HG03521 (cell line): ENCODE measurements around the gene KIAA0753.
"Not testable (repeated sequence)": the region's sequence is repeated elsewhere in the genome, so short reads cannot be mapped to it uniquely, and the experiment has no call there.

Experiments
- ATAC-seq: cut with Tn5 transposase; IDR thresholded peaks from one replicate; pipeline ENCODE4 v1.9.1; 2021; ENCODE audit warnings: mild to moderate bottlenecking, moderate library complexity; ENCODE audit not compliant: unreplicated experiment

Gene KIAA0753

DNA sequence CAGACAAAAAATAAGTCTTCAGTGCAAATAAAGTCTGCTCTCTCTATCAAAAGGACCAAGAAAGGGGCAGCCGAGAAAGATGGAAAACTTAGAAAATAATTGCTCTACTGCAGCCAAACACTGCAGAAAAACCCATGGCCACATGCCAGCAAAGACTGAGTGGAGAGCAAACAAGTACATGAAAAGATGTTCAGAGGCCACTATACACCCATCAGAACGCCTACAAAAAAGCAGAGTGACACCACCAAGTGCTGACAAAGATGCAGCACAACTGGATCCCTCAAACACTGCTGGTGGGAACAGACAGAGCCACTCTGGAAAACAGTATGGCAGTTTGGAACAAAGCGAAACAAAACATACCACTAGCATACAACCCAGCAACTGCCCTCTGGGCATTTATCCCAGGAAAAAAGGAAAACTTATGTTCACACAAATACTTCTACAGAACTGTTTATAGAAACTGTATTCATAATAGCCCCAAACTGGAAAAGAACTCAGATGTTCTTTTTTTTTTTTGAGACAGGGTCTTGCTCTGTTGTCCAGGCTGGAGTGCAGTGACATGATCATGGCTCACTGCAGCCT is 36.7 kb downstream of the KIAA0753 start:
- no peak for ATAC-seq

DNA sequence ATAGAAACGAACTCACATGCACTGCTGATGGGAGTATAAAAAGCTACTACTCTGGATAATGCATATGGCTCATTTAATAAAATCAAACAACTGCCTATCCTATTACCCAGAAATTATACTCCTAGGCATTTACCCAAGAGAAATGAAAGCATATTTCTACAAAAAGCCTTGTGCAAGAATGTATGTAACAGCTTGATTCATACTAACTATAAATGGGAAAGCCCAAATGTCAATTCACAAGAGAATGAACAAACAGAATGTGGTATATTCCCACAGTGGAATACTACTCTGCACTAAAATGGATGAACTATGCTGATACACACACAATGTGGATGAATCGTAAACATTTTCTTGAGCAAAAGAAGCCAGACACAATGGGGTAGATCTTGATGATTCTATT is 38.4 kb downstream of the KIAA0753 start:
- ATAC-seq: no peak

DNA sequence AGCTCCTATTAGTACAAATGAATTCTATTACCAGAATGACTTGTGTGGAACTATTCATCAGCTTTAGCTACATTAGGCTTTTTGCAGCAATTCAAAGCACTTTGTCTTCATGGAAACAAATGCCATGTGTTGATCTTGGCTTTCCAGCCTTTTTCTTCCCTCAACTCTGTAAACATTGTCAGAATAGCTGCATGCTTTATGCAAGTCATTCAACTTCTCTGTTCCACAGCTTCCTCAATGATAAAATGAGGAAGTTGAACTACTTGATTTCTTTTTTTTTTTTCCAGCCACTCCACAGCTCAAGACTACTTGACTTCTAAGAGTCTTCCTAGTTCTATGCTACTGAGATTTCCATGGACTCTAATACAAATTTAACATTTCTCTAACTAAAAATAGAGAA is 41.1 kb downstream of the KIAA0753 start:
- no peak for ATAC-seq

DNA sequence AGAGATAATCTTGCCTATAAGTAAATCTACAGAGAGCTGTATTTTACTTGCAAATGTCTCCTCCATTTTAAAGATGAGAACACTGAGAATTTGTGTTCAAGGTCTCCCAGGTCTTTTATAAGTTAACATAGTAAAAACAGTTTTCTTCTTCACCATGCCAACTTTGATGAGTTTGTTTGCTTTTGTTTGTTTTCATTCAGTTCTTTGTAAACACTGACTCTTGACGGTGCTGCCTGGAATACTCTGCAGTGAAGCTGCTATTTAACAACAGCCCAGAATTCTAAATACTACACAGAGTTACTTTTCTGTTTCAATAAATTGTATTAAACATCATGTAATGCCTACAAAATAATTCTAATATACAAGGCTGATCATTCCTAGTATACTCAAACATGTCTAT is 42.8 kb downstream of the KIAA0753 start:
- ATAC-seq: no peak

DNA sequence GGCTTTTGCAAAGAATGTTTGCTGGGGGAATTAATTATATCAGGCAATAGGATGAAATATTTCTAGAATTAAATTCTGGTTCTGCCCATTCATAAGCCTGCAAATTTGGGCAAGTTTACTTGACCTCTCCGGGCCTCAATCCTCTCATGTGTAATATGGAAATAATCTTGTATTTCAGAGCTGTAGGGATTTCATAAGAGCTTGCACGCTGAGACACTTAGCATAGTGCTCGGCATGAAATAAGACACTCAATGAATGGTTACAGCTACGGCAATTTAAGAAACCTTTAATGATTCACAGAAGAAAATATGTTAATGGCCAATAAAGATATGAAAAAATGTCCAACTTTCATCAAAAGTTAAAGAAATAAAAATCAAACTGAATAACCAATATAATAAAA is 43.6 kb downstream of the KIAA0753 start:
- no peak for ATAC-seq

DNA sequence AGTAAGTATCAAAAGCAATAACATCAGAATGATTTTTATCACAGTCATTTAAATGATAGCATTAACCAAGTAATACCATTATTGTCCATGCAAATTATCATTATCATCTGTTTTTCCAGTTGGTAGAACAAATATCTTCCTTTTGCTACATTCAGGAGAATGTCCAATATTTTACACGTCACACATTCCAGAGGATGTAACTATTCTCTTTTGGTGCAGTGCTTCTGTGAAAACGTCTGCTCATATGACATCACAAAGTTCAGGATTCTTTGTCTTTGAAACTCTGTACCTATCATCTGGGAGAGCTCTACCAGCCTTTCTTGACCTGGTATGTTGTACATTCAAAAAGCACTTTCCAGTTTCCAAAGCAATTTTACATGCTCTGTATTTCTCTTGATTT is 44.0 kb downstream of the KIAA0753 start:
- no peak for ATAC-seq

DNA sequence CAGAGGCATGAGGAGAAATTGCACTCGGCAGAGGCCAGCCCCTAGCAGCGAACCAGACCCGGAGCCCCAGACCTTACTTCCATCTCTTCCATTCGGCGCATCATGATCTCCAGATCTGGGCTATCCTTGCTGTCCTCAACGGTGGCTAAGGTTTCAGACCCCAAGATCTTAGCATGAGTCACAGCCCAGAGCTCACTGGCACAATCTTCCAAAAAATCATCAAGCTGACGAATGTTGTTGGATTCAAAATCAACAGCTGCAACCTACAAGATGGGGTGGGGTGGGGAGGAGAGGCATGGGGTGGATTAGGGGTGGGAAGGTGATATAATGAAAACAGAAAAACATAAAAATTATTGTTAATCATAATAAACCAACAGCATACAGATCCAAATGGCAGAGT is 44.4 kb downstream of the KIAA0753 start:
- ATAC-seq: no peak

DNA sequence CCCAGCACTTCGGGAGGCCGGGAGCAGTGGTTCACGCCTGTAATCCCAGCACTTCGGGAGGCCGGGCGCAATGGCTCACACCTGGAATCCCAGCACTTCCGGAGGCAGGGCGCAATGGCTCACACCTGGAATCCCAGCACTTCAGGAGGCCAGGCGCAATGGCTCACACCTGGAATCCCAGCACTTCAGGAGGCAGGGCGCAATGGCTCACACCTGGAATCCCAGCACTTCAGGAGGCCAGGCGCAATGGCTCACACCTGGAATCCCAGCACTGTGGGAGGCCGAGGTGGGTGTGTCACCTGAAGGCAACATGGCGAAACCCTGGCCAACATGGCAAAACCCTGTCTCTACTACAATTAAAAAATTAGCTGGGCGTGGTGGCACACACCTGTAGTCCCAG is 47.1 kb downstream of the KIAA0753 start:
- not testable (repeated sequence) for ATAC-seq

DNA sequence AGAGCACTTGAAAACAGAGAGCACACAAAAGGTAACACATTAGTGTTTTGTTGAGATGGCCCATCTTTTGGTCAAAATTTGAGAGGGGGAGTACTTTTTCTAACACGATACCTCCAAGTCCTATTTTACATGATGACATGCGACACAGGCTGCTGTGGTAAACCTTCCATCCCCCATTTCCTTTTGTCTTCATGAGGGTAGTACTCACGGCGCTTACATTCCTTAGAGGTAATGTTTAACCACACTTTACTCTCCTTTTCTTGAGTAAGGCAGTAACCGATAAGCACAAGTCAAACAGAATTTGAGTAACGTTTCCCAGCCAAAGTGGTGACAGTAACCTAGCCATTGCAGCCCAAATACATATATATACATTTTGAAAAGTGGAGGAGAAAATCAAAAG is 48.3 kb downstream of the KIAA0753 start:
- no peak for ATAC-seq

DNA sequence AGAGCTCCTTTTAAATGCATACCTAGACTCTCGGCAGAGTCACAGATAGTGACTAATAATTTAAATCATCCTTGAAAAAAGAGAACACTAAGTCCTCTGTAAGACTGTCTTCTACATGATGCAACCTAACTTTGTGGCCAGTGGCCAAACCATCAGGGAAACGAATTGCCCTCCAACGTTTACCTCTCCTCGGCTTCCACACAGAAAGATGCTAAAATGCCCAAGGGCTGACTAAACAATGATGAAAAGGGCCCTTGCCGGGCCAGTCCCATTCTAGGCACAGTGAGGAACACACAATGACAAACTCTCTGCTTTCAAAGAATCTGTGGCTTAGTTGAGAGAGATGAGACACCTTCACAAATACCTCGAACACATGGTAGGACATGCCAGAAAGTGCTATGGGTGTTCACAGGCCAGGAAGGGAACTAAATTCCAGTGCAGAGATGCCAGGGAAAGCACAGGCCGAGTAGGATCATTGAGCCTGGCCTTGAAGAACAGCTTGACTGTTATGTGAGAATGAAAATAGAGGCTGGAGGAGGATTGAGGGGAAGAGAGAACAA is 48.8 kb downstream of the KIAA0753 start:
- no peak for ATAC-seq

DNA sequence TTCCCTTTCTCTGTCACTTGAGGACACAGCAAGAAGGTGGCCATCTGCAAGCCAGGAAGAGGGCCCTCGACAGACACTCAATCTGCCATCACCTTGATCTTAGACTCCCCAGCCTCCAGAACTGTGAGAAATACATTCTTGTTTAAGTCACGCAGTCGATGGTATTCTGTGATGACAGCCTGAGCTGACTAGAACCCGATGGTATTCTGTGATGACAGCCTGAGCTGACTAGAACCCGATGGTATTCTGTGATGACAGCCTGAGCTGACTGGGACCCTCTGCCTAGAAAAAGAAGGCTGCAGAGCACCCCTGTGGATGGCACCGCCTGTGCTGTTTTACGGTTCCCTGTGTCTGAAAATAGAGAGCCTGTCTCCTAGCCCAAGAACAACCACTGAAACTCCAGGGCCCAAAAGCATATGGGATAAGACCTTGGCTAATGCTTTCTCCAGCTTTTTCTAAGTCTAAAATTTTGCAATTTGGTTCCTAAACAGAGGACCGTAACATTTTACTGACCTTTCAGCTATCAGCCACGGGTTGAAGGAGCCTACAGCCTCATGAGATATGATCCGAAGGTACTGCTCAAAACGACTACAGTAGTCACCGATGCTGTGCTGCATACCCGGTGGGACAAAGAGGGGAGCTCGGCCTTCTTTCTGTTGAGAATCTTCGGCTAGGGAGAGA is 51.1 kb downstream of the KIAA0753 start:
- ATAC-seq: no peak

DNA sequence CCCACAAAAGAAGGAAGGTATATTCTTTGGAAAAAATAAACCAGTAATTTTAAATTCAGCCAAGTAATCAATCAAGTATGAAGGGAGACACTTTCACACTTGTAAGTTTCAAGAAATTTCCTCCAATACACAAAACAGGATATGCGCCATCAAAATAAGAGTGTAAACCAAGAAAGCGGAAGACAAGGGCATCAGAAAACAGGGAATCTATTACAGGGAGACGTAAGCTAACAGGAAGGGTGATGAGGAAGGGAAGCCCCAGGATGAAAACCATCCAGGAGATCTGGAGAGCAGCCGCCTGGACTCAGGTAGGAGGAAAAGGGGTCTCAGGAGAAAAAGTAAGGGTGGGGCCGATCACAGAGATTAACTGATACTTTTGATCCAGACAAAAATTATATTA is 52.3 kb downstream of the KIAA0753 start:
- no peak for ATAC-seq

DNA sequence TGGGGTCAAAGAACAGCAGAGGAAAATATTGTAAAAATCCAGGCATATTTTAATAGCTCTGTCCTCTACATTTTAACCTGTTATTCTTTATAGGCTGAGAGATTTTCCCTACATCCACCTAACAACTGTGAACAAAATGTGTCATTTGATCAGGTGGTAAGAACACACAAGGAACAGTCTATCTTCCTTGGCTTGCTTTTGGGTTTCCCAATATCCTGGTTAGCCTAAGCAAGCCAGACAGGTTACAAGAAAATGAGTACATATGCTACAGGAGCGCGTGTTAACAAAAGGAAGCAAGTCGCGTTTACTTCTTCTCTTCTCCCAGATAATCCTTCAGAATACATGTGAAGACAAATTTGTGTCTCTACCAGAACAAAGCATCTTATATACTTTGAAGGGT is 53.2 kb downstream of the KIAA0753 start:
- no peak for ATAC-seq

DNA sequence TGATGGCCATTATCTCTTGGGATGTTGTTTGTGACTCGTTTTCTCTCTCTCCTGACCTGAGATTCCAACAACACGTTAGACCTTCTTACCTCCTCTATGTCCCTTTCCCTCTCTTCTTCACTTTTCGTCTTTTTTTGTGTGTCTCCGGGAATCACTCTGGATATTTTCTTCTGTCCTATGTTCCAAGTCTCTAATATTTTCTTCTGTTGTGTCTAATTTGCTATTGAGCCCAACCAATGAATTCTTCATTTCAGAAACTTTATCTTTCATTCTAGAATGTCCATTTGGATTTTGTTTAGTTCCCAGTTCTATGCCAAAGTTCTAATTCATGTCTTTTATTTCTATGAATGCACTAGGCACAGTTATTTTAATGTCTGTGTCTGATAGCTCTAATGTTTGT is 57.1 kb downstream of the KIAA0753 start:
- no peak for ATAC-seq

DNA sequence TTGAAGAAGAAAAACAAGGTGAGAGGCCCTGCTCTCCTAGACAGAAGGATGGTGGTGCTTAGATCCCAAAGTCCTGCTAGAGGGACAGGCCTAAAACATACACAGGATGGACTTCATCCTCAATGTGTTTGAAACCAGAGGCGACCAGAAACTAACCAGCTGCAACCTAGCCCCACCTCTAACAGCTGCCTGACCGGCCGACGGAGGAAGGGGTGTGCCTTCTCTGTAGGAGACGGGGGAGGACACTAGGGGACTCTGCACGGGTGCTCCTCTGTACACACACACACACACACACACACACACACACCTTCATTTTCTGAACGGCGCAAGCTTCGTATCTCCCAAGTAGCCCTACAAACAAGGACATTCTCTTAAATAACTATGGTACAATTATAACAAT is 59.9 kb downstream of the KIAA0753 start:
- no peak for ATAC-seq

DNA sequence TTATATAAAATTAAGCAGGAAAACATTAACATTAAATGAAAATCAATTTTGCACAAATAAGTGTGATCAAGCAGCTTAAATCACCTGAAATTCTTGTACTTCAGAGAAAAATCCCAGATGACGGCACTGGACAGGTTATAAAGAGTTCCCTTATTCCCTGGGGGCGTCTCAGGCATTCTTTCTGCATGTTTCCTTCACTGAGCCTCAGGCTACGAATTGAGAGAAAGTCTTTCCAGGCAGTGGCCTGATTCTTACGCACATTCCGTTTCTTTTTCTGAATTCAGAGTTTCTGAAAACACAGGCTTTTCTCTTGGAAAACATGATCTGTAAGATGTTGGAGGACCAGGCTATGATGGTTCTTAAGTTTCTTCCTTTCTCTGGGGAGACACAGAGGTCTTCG is 62.0 kb downstream of the KIAA0753 start:
- ATAC-seq: no peak

DNA sequence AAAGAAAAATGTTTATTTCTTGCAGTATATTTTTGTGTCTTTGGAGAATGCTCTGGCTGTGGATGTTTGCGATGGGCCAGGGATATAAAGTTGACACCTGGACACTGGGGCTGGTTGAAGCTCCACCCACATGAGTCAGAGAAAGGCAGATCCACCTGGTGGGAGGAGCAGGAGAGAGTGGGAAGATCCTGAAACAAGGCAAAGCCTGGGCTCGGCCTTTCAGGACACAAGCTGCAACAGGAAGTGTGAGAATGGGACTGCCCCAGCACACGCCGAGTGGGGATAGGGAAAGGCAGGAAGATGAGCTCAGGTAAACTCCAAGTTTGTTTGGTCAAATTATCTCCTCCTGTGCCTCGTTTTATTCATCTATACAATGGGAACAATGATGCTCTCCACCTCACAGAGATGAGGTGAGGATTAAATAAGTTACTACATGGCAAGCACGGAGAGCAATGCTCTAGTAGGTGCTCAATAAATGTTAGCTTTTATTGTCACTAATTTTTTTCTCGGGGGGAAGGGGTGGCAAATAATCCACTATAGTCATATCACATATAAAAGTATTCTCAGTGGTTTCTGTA is 62.7 kb downstream of the KIAA0753 start:
- no peak for ATAC-seq

DNA sequence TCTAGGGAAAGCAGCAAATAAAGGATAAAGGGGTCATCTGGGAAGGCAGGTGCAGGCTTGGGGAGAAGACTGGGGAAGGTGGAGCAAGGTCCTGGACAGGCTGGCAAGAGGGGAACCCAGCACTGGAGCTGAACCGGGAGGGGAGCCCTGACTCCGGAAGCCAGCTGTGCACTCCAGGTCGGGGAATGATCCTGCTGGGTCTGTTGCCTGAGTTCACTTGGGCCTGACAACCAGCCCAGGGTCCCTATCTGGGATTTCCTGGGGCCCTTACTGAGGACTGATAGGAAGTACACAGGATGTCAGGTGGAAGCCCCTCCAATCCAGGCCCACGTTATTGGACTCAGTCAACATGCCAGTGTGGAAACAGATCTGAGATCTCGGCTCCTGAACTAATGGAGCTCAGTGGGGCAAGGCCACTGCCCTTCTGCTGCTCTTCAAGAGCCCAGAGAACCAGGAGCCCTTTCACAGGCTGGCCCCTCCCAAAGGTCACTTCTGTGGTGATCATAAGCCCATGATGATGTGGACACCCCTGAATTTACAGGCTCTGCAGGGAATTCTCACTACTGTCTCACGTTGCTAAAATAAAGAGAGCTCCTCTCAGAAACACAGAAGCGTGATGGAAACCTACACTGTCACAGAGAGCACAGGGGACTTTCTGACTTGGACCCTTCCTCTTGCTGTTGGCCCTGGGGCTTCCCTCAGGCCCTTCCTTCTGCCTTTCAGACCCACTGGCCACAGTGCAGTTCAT is 64.3 kb downstream of the KIAA0753 start:
- ATAC-seq: no peak

DNA sequence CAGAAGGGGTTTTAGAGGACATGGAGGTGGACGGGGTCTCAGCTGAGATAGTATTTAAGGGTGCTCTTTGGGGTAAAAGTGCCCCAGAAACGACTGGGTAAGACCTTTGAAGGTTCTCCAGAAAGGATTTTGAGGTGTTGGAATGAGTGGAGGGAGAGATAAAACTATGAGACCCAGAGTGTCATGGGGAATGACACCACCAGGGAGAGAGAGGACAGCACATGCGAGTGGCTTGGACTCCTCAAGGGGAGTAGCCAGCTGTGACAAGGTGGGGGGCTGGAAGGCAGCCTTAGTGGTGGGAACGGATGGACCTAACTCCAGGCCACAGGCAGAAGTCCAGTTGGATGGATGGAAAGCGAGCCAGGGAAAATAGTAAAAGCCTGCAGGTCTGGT is 64.9 kb downstream of the KIAA0753 start:
- no peak for ATAC-seq

DNA sequence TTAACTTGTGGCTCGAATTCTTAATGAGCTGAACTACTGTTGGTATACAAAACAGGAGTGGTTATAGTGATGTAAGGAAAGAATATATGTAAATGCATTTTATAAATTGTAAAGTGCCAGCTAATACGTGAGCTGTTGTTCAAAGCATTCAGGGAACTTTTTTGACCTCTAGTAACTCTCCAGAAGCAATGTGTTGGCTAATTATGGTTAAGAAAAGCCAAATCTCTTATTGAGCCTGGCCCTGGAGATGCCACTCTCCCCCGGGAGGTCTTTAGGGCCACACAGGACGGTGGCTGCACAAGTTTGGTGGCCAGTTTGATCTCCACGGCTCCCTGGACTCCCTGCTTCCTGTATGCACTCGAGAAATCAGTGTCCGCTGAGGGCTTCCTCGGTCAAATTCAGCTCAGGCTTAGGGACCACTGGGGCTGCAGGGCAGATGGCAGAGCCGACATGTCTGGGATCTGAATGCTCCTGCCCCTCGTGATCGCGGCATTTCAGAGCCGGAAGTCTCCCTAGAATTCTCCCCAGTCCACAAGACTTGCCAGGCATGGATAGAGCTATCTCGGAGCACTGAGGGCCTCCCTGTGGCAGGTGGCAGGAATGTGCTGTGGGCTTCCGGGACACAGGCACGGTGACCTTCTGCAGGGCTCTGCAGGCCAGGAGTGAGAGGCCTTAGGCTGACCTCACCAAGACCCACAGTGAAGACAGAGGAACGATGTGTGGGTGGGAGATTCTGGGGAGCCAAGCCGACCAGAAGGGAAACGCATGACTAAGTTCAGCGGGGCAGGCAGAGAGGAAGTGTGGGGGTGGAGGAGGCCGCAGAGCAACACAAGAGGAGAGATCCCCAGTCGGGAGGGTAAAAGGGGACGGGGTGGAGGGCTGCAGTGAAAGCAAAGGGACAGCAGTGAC is 65.6 kb downstream of the KIAA0753 start:
- no peak for ATAC-seq
